ENCODE measurements around the gene ZNF398. TPM values are rescaled to one million over a fixed set of nuclear protein-coding genes. Genes with fewer than 3 reads are reported as not detected.
A peak's percentile ranks its signal among the peaks of the same experiment; 100 is the strongest.

Gene ZNF398
- total and polyA plus RNA-seq, 10 donors, result 1.6 to 23.7 (median 15.6) TPM

GRCh38 chr7:149195180-149196150, 48.2 kb downstream of the ZNF398 start, which contains the start of gene ZNF282:
ZNF282 (plus strand) TSS chr7:149195546; CDS start chr7:149195590, 44 bp downstream.
- H3K27me3 ChIP-seq (replicated peaks in 1 of 7), result no peaks in the 10 kb centered on the region

GRCh38 chr7:149196151-149196704, 49.0 kb downstream of the ZNF398 start:
- Histone ChIP-seq H3K9me3 (no peaks in the 10 kb centered on the region), H3K4me3 (peak overlapping the region; percentile 90 to 98 (median 92)), H3K4me1 (peaks cover 11 to 46% (median 32%) of the 10 kb centered on the region in 6 donors), H3K27ac (peak overlapping the region; percentile 84 to 94 (median 90)), H3K27me3 (replicated peaks in 1 of 7) (no peaks in the 10 kb centered on the region), H3K36me3 (peaks cover 0 to 38% (median 30%) of the 10 kb centered on the region in 6 donors)
- intact Hi-C loops (cut with DNase I; ENCODE audit: low total_unique reads), result no loop called here
- peak; percentile 78 for DNase-seq
- TF ChIP-seq POLR2AphosphoS5 (IDR thresholded peaks at IDR 0.05) (no peak), POLR2A (IDR thresholded peaks at IDR 0.05) (no peak)
- TF ChIP-seq, protein P1, sequence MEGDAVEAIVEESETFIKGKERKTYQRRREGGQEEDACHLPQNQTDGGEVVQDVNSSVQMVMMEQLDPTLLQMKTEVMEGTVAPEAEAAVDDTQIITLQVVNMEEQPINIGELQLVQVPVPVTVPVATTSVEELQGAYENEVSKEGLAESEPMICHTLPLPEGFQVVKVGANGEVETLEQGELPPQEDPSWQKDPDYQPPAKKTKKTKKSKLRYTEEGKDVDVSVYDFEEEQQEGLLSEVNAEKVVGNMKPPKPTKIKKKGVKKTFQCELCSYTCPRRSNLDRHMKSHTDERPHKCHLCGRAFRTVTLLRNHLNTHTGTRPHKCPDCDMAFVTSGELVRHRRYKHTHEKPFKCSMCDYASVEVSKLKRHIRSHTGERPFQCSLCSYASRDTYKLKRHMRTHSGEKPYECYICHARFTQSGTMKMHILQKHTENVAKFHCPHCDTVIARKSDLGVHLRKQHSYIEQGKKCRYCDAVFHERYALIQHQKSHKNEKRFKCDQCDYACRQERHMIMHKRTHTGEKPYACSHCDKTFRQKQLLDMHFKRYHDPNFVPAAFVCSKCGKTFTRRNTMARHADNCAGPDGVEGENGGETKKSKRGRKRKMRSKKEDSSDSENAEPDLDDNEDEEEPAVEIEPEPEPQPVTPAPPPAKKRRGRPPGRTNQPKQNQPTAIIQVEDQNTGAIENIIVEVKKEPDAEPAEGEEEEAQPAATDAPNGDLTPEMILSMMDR (IDR thresholded peaks at IDR 0.05 in 8 of 11, conservative IDR thresholded peaks at IDR 0.05 in 3 of 11), result no peak
- WGBS, 5 donors, result 1 to 6% (median 5%) methylated on average over 9 to 17 of the region's 17 CpGs

More at GRCh38 chr7:149195180-149196150, 48.2 kb downstream of the ZNF398 start, which contains the start of gene ZNF282:
- intact Hi-C loops (cut with DNase I; ENCODE audit: low total_unique reads), result no loop called here
- TF ChIP-seq POLR2A (IDR thresholded peaks at IDR 0.05) (peak in 1 of 3 donors; percentile 13), POLR2AphosphoS5 (IDR thresholded peaks at IDR 0.05) (peak; percentile 79 to 82 (median 82))
- TF ChIP-seq, protein P1 (IDR thresholded peaks at IDR 0.05 in 8 of 11, conservative IDR thresholded peaks at IDR 0.05 in 3 of 11), result peak; percentile 23 to 81 (median 58)
- peak within 1 kb of the TSS; percentile 90 to 98 (median 92) for H3K4me3 ChIP-seq
- H3K4me1 ChIP-seq, result peaks cover 11 to 51% (median 34%) of the 10 kb centered on the region in 6 donors
- DNase-seq, result peak; percentile 95
- 0 to 2% (median 1%) methylated on average over 22 to 97 of the region's 97 CpGs for WGBS, 5 donors
- peaks cover 0 to 30% (median 23%) of the 10 kb centered on the region in 6 donors for H3K36me3 ChIP-seq
- peak within 1 kb of the TSS; percentile 84 to 94 (median 90) for H3K27ac ChIP-seq
- H3K9me3 ChIP-seq, result no peaks in the 10 kb centered on the region

DNA sequence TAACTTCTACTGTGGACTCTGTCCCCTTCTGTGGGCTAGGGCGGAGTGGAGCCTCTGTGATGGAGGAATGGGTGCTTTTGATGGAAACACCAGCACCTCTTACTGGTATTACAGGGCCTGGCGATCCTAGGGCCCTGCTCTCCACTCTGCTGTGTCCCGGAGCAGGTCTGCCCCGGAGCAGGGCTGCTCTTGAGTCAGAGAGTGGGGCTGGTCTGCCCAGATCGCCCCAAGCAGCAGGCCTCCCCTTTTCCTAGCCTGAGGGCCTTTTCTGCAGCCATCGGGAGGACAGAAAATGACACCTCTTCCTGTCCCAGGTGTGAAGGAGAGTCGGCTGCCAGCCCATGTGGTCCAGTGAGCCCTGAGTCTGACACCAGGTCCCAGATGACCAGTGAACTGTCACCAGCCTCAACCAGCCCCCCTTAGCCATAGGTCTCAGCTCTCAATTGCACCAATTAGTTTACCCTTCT, 49.5 kb downstream of the ZNF398 start:
- Histone ChIP-seq H3K4me3 (peak overlapping the region; percentile 90 to 98 (median 92)), H3K9me3 (no peaks in the 10 kb centered on the region), H3K27me3 (replicated peaks in 1 of 7) (no peaks in the 10 kb centered on the region), H3K27ac (peak overlapping the region in 7 of 8 donors; percentile 84 to 94 (median 91)), H3K36me3 (peaks cover 0 to 43% (median 35%) of the 10 kb centered on the region in 6 donors), H3K4me1 (peaks cover 11 to 46% (median 30%) of the 10 kb centered on the region in 6 donors)
- TF ChIP-seq, protein P1 (IDR thresholded peaks at IDR 0.05 in 8 of 11, conservative IDR thresholded peaks at IDR 0.05 in 3 of 11), result no peak
- TF ChIP-seq POLR2AphosphoS5 (IDR thresholded peaks at IDR 0.05) (no peak), POLR2A (IDR thresholded peaks at IDR 0.05) (no peak)
- peak; percentile 72 for DNase-seq
- intact Hi-C loops (cut with DNase I; ENCODE audit: low total_unique reads), result no loop called here
- 17 to 41% (median 30%) methylated on average over 3 to 7 of the region's 7 CpGs for WGBS, 5 donors
